Endodermal cell (in vitro differentiated cells): Measurements from ENCODE around the gene SPATA20. TPM values are rescaled to one million over a fixed set of nuclear protein-coding genes. Genes with fewer than 3 reads are reported as not detected.

Source experiments
- DNase-seq: peaks from one replicate; pipeline ENCODE4 v3.0.0-alpha.2; 2017
- H3K27ac ChIP-seq: 2 replicates; pipeline ENCODE4 v1.5.1; 2013; ENCODE audit warnings: mild to moderate bottlenecking, low read depth, low read length, moderate library complexity
- H3K27me3 ChIP-seq: 2 replicates; pipeline ENCODE4 v1.6.1; 2013; ENCODE audit warnings: mild to moderate bottlenecking, low read length, moderate library complexity; ENCODE audit not compliant: insufficient read depth, control insufficient read depth, poor library complexity, severe bottlenecking
- H3K36me3 ChIP-seq: 2 replicates; pipeline ENCODE4 v1.7.0; 2013; ENCODE audit warnings: mild to moderate bottlenecking, low read length, moderate library complexity; ENCODE audit not compliant: control insufficient read depth, insufficient read depth
- H3K4me1 ChIP-seq: one replicate; pipeline ENCODE4 v1.7.0; 2013; ENCODE audit warnings: low read length; ENCODE audit not compliant: control insufficient read depth, insufficient read depth
- H3K4me3 ChIP-seq: 2 replicates; pipeline ENCODE4 v1.5.1; 2013; ENCODE audit warnings: mild to moderate bottlenecking, low read length, moderate library complexity
- H3K9ac ChIP-seq: 2 replicates; pipeline ENCODE4 v1.6.1; 2013; ENCODE audit warnings: mild to moderate bottlenecking, low read length, moderate library complexity; ENCODE audit not compliant: poor library complexity, severe bottlenecking; ENCODE audit errors: extremely low read depth
- H3K9me3 ChIP-seq: 2 replicates; pipeline ENCODE4 v1.6.1; 2013; ENCODE audit warnings: mild to moderate bottlenecking, low read length, moderate library complexity; ENCODE audit not compliant: control insufficient read depth
- H3K27ac Mint-ChIP-seq: 2 replicates; pipeline ENCODE4 v1.8.0; 2020; ENCODE audit warnings: mixed read lengths
- H3K27me3 Mint-ChIP-seq: 2 replicates; pipeline ENCODE4 v1.8.0; 2021; ENCODE audit warnings: mild to moderate bottlenecking, mixed read lengths; ENCODE audit not compliant: insufficient read depth
- H3K36me3 Mint-ChIP-seq: 2 replicates; pipeline ENCODE4 v1.8.0; 2020; ENCODE audit warnings: low read depth, mixed read lengths
- H3K4me1 Mint-ChIP-seq: 2 replicates; pipeline ENCODE4 v1.8.0; 2020; ENCODE audit warnings: mixed read lengths
- H3K4me3 Mint-ChIP-seq: 2 replicates; pipeline ENCODE4 v1.8.0; 2020; ENCODE audit warnings: mild to moderate bottlenecking, moderate library complexity, mixed read lengths
- H3K9me3 Mint-ChIP-seq: 2 replicates; pipeline ENCODE4 v1.8.0; 2020; ENCODE audit warnings: mild to moderate bottlenecking, mixed read lengths
- CTCF ChIP-seq: fragments of 200-600 bp; sonication (generic); conservative IDR thresholded peaks from 2 replicates; pipeline ENCODE4 v1.5.0; 2021; ENCODE audit warnings: antibody characterized with exemption, mild to moderate bottlenecking
- WGBS, 2 experiments: methylation state at CpG; one replicate each; pipeline versions ENCODE4 v1.1.5 to v1.1.7; 2013; ENCODE audit warnings: missing lambda C conversion rate in 2 of 2, mixed read lengths in 1 of 2; ENCODE audit not compliant: insufficient coverage in 1 of 2, insufficient read length in 1 of 2; 5-methylcytosine and 5-hydroxymethylcytosine counted together
- total RNA-seq, 2 donors: library from RNA; stranded (reverse); fragmentation: NEBNext Ultra II Directional in 1 of 2; extraction: Animal tissue kit (Norgen Biotek cat#: 25700) in 1 of 2; gene quantifications; 2 replicates in 1 of 2; 3 replicates in 1 of 2; pipeline ENCODE4 v1.2.1, GENCODE V29; 2021

The SPATA20 gene
- total RNA-seq, 2 donors from 2014 or later = 40.4 to 40.5 TPM

- Histone ChIP-seq H3K9ac (no peak overlapping the region), H3K9me3 (no peaks in the 10 kb centered on the region), H3K4me3 (no peak overlapping the region), H3K27me3 (no peaks in the 10 kb centered on the region), H3K27ac (no peak overlapping the region), H3K4me1 (no peaks in the 10 kb centered on the region), H3K36me3 (no peaks in the 10 kb centered on the region)
- Mint-ChIP-seq H3K27ac (no peak overlapping the region), H3K27me3 (peaks cover 8% of the 10 kb centered on the region), H3K36me3 (no peaks in the 10 kb centered on the region), H3K4me1 (peaks cover 13% of the 10 kb centered on the region), H3K4me3 (no peak overlapping the region), H3K9me3 (no peaks in the 10 kb centered on the region)
- no peak for DNase-seq
- WGBS, 2 experiments = 89 to 96% methylated on average over 9 to 12 of the region's 12 CpGs
- no peak for TF ChIP-seq CTCF
These were observed 27.1 kb downstream of the SPATA20 start for GRCh38 chr17:50573866-50574611.

- Histone ChIP-seq H3K27me3 (no peaks in the 10 kb centered on the region), H3K9me3 (no peaks in the 10 kb centered on the region), H3K9ac (no peak overlapping the region), H3K4me1 (no peaks in the 10 kb centered on the region), H3K27ac (no peak overlapping the region), H3K36me3 (no peaks in the 10 kb centered on the region), H3K4me3 (no peak overlapping the region)
- peak; percentile 42 for TF ChIP-seq CTCF
- Mint-ChIP-seq H3K27me3 (peaks cover 7% of the 10 kb centered on the region), H3K27ac (no peak overlapping the region), H3K4me3 (no peak overlapping the region), H3K9me3 (no peaks in the 10 kb centered on the region), H3K36me3 (no peaks in the 10 kb centered on the region), H3K4me1 (peaks cover 6% of the 10 kb centered on the region)
- DNase-seq = no peak
- WGBS, 2 experiments = 89 to 90% methylated on average over 13 to 33 of the region's 33 CpGs
These were observed 28.7 kb downstream of the SPATA20 start for GRCh38 chr17:50575581-50576210.

- H3K27ac Mint-ChIP-seq = no peak overlapping the region
- H3K4me3 Mint-ChIP-seq = no peak overlapping the region
- H3K27me3 Mint-ChIP-seq = peaks cover 8% of the 10 kb centered on the region
- Histone ChIP-seq H3K9ac (no peak overlapping the region), H3K27me3 (no peaks in the 10 kb centered on the region), H3K4me1 (no peaks in the 10 kb centered on the region), H3K4me3 (no peak overlapping the region), H3K36me3 (no peaks in the 10 kb centered on the region), H3K9me3 (no peaks in the 10 kb centered on the region), H3K27ac (no peak overlapping the region)
- no peak for DNase-seq
- H3K4me1 Mint-ChIP-seq = peaks cover 6% of the 10 kb centered on the region
- no peak for TF ChIP-seq CTCF
- H3K9me3 Mint-ChIP-seq = no peaks in the 10 kb centered on the region
- no peaks in the 10 kb centered on the region for H3K36me3 Mint-ChIP-seq
- 88 to 91% methylated on average over 13 of the region's 13 CpGs for WGBS, 2 experiments
These were observed 29.9 kb downstream of the SPATA20 start for GRCh38 chr17:50576864-50577263.
